ENCODE data around the gene PLEKHH2. TPM values are rescaled to one million over a fixed set of nuclear protein-coding genes. Genes with fewer than 3 reads are reported as not detected.

The PLEKHH2 gene
- total RNA-seq, 2 donors from 2014 or later: 5.6 to 10.4 TPM

DNA sequence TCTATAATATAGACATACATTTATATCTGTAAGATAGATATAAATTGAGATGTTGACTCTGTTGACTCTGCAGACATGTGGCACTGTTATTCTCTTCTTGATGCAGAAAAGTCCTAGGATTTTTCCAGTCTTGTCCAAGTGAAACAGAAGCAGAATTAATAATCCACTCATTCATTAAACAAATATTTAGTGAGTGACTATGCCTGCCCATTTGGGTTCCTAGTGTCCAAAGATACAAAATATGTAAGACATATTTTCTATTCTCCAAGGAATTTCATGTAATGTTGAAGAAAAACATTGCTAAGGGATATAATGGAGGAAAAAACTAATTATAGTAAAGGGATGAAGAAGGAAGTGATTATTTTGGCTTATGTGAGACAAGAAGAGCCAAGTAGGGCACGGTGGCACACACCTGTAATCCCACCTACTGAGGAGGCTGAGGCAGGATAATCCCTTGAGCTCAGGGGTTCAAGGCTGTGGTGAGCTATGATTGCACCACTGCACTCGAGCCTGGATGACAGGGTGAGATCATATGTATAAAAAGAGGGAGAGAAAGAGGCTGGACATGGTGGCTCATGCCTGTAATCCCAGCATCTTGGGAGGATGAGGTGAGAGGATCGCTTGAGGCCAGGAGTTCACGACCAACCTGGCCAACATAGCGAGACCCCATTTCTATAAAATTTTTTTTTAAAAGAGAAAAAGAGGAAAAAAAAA lies 19.9 kb upstream of the PLEKHH2 start:
- intact Hi-C loops (cut with DNase I): no loop called here
- 70 to 74% methylated on average over 5 of the region's 5 CpGs for WGBS, 2 donors
- no peak overlapping the region for H3K27ac ChIP-seq

GRCh38 chr2:43619511-43619910 lies 17.5 kb upstream of the PLEKHH2 start:
- intact Hi-C loops (cut with DNase I): no loop called here
- ATAC-seq: no peak
- no peaks in the 10 kb centered on the region for H3K4me1 ChIP-seq
- no peaks in the 10 kb centered on the region for H3K27me3 ChIP-seq
- no peak overlapping the region for H3K4me3 ChIP-seq
- 81 to 83% methylated on average over 10 of the region's 10 CpGs for WGBS, 2 donors
- H3K9me3 ChIP-seq: no peaks in the 10 kb centered on the region
- TF ChIP-seq POLR2A (IDR thresholded peaks at IDR 0.05) (no peak), CTCF (IDR thresholded peaks at IDR 0.05) (no peak)
- H3K36me3 ChIP-seq (replicated peaks in 1 of 2; ENCODE audit: insufficient read depth in 1 of 2, low read depth in 2 of 2): no peaks in the 10 kb centered on the region
- no peak overlapping the region for H3K27ac ChIP-seq
- no peak for DNase-seq

More for the DNA sequence above, 19.9 kb upstream of the PLEKHH2 start:
- H3K27me3 ChIP-seq: no peaks in the 10 kb centered on the region
- TF ChIP-seq CTCF (IDR thresholded peaks at IDR 0.05): no peak
- no peaks in the 10 kb centered on the region for H3K9me3 ChIP-seq
- no peak overlapping the region for H3K4me3 ChIP-seq
- H3K4me1 ChIP-seq: no peaks in the 10 kb centered on the region
- ATAC-seq (no peak), DNase-seq (no peak)
- H3K36me3 ChIP-seq (replicated peaks in 1 of 2; ENCODE audit: insufficient read depth in 1 of 2, low read depth in 2 of 2): no peaks in the 10 kb centered on the region

DNA sequence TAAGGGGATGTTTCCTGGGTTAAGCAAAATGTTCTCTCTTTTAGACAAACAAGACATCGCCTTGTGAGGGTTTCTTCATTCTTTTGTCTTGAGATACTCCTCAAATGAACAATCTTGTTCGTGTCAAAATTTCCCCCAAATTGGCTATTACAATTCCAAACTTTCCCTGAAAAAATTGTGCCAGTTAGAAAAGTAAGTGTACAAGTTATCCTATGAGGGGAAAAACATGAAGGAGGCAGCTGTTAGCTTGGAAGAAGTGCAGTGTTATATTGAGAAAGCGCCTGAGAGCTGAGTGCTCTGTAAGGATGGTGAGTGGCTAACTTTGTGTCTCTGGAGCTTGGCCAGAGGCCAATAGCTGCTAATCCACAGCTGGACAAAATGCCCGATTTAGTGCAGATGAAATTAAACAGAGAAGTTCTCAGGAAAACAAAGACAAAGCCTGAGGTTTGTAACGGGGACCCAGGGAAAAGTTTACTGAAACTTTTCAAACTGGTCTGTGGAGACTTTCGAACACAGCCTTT lies 14.1 kb upstream of the PLEKHH2 start:
- ATAC-seq: no peak
- 47 to 48% methylated on average over 6 of the region's 6 CpGs for WGBS, 2 donors

GRCh38 chr2:43631618-43632317 lies 5.3 kb upstream of the PLEKHH2 start:
- intact Hi-C loops (cut with DNase I): no loop called here
- 42 to 45% methylated on average over 11 of the region's 11 CpGs for WGBS, 2 donors
- no peaks in the 10 kb centered on the region for H3K27me3 ChIP-seq
- TF ChIP-seq POLR2A (IDR thresholded peaks at IDR 0.05): no peak
- TF ChIP-seq CTCF (IDR thresholded peaks at IDR 0.05): no peak
- DNase-seq: no peak
- H3K36me3 ChIP-seq (replicated peaks in 1 of 2; ENCODE audit: insufficient read depth in 1 of 2, low read depth in 2 of 2): no peaks in the 10 kb centered on the region
- H3K27ac ChIP-seq: no peak overlapping the region
- no peaks in the 10 kb centered on the region for H3K9me3 ChIP-seq
- H3K4me1 ChIP-seq: peaks cover 11% of the 10 kb centered on the region
- no peak for ATAC-seq
- H3K4me3 ChIP-seq: no peak overlapping the region

More for the DNA sequence above, 14.1 kb upstream of the PLEKHH2 start:
- no peaks in the 10 kb centered on the region for H3K9me3 ChIP-seq
- intact Hi-C loops (cut with DNase I): no loop called here
- no peak overlapping the region for H3K27ac ChIP-seq
- TF ChIP-seq CTCF (IDR thresholded peaks at IDR 0.05): no peak
- TF ChIP-seq POLR2A (IDR thresholded peaks at IDR 0.05): no peak
- H3K27me3 ChIP-seq: no peaks in the 10 kb centered on the region
- H3K36me3 ChIP-seq (replicated peaks in 1 of 2; ENCODE audit: insufficient read depth in 1 of 2, low read depth in 2 of 2): no peaks in the 10 kb centered on the region
- H3K4me3 ChIP-seq: no peak overlapping the region
- DNase-seq: peak in 3 of 4 donors; percentile 22 to 39 (median 37)
- no peaks in the 10 kb centered on the region for H3K4me1 ChIP-seq

Data from body of pancreas (tissue), 4 donors.